IMR-90 (cell line): ENCODE measurements around the gene LDLRAD4. TPM values are rescaled to one million over a fixed set of nuclear protein-coding genes. Genes with fewer than 3 reads are reported as not detected.

Experiments
- ATAC-seq: fragments of 200-7000 bp; cut with Tn5 transposase; 2 replicates; pipeline ENCODE4 v1.9.1; 2020; ENCODE audit warnings: low read depth, mild to moderate bottlenecking, moderate library complexity
- BruUV-seq: library from RNA; stranded (reverse); fragments of 400-500 nt; replicated peaks from 2 replicates; lab custom pipeline; 2021; lab: Mats Ljungman, UMichigan
- CTCF ChIA-PET: fragments of 300-600 bp; formaldehyde crosslinking; extraction: SDS; loops from one replicate; lab custom pipeline; 2021; ENCODE audit warnings: antibody characterized with exemption; lab: Yijun Ruan, JAX
- POLR2A ChIA-PET: fragments of 300-600 bp; sonication (Branson Sonifier 250); formaldehyde crosslinking; loops from one replicate; lab custom pipeline; 2022; ENCODE audit warnings: antibody characterized with exemption; ENCODE audit not compliant: unreplicated experiment; lab: Charles Lee
- DNase-seq: peaks from one replicate; pipeline ENCODE4 v3.0.0; 2013
- H2AFZ ChIP-seq: replicated peaks from 2 replicates; pipeline ENCODE3; 2013; ENCODE audit warnings: low read length, mild to moderate bottlenecking; ENCODE audit not compliant: poor library complexity
- H2AK5ac ChIP-seq: 2 replicates; pipeline ENCODE4 v1.6.1; 2013; ENCODE audit warnings: low read depth, low read length, inconsistent platforms
- H2AK9ac ChIP-seq: replicated peaks from 2 replicates; pipeline ENCODE3; 2013; ENCODE audit warnings: mild to moderate bottlenecking, low read depth, low read length, moderate library complexity; ENCODE audit not compliant: poor library complexity
- H2BK120ac ChIP-seq: 2 replicates; pipeline ENCODE4 v1.6.1; 2013; ENCODE audit warnings: low read depth, low read length, inconsistent platforms
- H2BK15ac ChIP-seq: 3 replicates; pipeline ENCODE4 v1.6.1; 2013; ENCODE audit warnings: low read depth, low read length, inconsistent platforms
- H2BK20ac ChIP-seq: 2 replicates; pipeline ENCODE4 v1.6.1; 2013; ENCODE audit warnings: low read depth, mild to moderate bottlenecking, inconsistent platforms, low read length, moderate library complexity
- H2BK5ac ChIP-seq: 2 replicates; pipeline ENCODE4 v1.6.1; 2013; ENCODE audit warnings: mild to moderate bottlenecking, low read depth, low read length, inconsistent platforms; ENCODE audit not compliant: poor library complexity, severe bottlenecking
- H3K14ac ChIP-seq: replicated peaks from 2 replicates; pipeline ENCODE4 v1.6.1; 2013; ENCODE audit warnings: low read depth, low read length, inconsistent platforms
- H3K18ac ChIP-seq: 2 replicates; pipeline ENCODE4 v1.6.1; 2013; ENCODE audit warnings: low read depth, low read length, control low read depth
- H3K23ac ChIP-seq: 2 replicates; pipeline ENCODE4 v1.6.1; 2013; ENCODE audit warnings: low read depth, low read length, inconsistent platforms
- H3K27ac ChIP-seq: 2 replicates; pipeline ENCODE4 v1.5.1; 2013; ENCODE audit warnings: mild to moderate bottlenecking, control low read depth, low read length; ENCODE audit not compliant: insufficient read depth
- H3K27me3 ChIP-seq: 2 replicates; pipeline ENCODE4 v1.6.1; 2013; ENCODE audit warnings: low read length; ENCODE audit not compliant: control insufficient read depth, insufficient read depth
- H3K36me3 ChIP-seq: 2 replicates; pipeline ENCODE4 v1.6.1; 2013; ENCODE audit warnings: low read length, mixed read lengths; ENCODE audit not compliant: control insufficient read depth, insufficient read depth
- H3K4ac ChIP-seq: 2 replicates; pipeline ENCODE4 v1.6.1; 2013; ENCODE audit warnings: low read depth, low read length, inconsistent platforms
- H3K4me1 ChIP-seq: 2 replicates; pipeline ENCODE4 v1.6.1; 2013; ENCODE audit warnings: low read length, mixed read lengths; ENCODE audit not compliant: control insufficient read depth, insufficient read depth
- H3K4me2 ChIP-seq: 2 replicates; pipeline ENCODE4 v1.6.1; 2013; ENCODE audit warnings: low read depth, mild to moderate bottlenecking, control low read depth, low read length, moderate library complexity
- H3K4me3 ChIP-seq: 2 replicates; pipeline ENCODE4 v1.5.1; 2013; ENCODE audit warnings: low read depth, mild to moderate bottlenecking, control low read depth, low read length, moderate library complexity; ENCODE audit not compliant: insufficient read depth
- H3K56ac ChIP-seq: 2 replicates; pipeline ENCODE4 v1.6.1; 2013; ENCODE audit warnings: low read length, inconsistent platforms; ENCODE audit not compliant: insufficient read depth; ENCODE audit errors: extremely low read depth
- H3K79me1 ChIP-seq, 2 experiments: 2 replicates each; pipeline ENCODE4 v1.6.1; 2013; ENCODE audit warnings: low read length in 2 of 2, inconsistent platforms in 1 of 2, low read depth in 1 of 2
- H3K9ac ChIP-seq: 2 replicates; pipeline ENCODE4 v1.6.1; 2013; ENCODE audit warnings: low read depth, low read length, control low read depth
- H3K9me1 ChIP-seq: 2 replicates; pipeline ENCODE4 v1.6.1; 2013; ENCODE audit warnings: low read length, inconsistent platforms; ENCODE audit not compliant: insufficient read depth
- H3K9me3 ChIP-seq: 2 replicates; pipeline ENCODE4 v1.6.1; 2013; ENCODE audit warnings: low read length; ENCODE audit not compliant: control insufficient read depth, insufficient read depth
- H4K20me1 ChIP-seq: 2 replicates; pipeline ENCODE4 v1.6.1; 2013; ENCODE audit warnings: low read length, inconsistent platforms; ENCODE audit not compliant: insufficient read depth
- H4K5ac ChIP-seq: 2 replicates; pipeline ENCODE4 v1.6.1; 2013; ENCODE audit warnings: mild to moderate bottlenecking, low read depth, low read length, control low read depth
- H4K8ac ChIP-seq, 2 experiments: 2 replicates each; pipeline ENCODE4 v1.6.1; 2013; ENCODE audit warnings: low read depth in 2 of 2, low read length in 2 of 2, control low read depth in 1 of 2, inconsistent platforms in 1 of 2
- H4K91ac ChIP-seq: 2 replicates; pipeline ENCODE4 v1.6.1; 2013; ENCODE audit warnings: low read depth, low read length, inconsistent platforms; ENCODE audit not compliant: insufficient read depth
- RFX5 ChIP-seq: IDR thresholded peaks from 2 replicates; pipeline ENCODE4 v1.8.0; 2012; ENCODE audit warnings: low read depth, mild to moderate bottlenecking, low read length, moderate library complexity
- WGBS, 2 experiments: methylation state at CpG; one replicate each; pipeline versions ENCODE4 v1.1.5 to v1.1.7; 2013; ENCODE audit warnings: missing lambda C conversion rate in 2 of 2; ENCODE audit not compliant: insufficient read length in 1 of 2; ENCODE audit errors: extremely low coverage in 2 of 2; 5-methylcytosine and 5-hydroxymethylcytosine counted together
- dilution Hi-C: fragments of 300-500 bp; cut with HindIII; formaldehyde crosslinking; loops from one replicate; pipeline ENCODE4 v1.14.3; 2018; ENCODE audit warnings: low sequenced_read_pairs; ENCODE audit not compliant: unreplicated experiment
- in situ Hi-C: fragments of 300-500 bp; cut with MboI; formaldehyde crosslinking; loops from 3 replicates; pipeline ENCODE4 v1.14.3; 2019; ENCODE audit warnings: low sequenced_read_pairs, inconsistent platforms, mixed read lengths
- intact Hi-C: fragments of 100-400 bp; cut with micrococcal nuclease; formaldehyde crosslinking; loops from 2 replicates; pipeline ENCODE4 v1.10.0; 2022
- polyA plus RNA-seq, 3 experiments: library from polyadenylated mRNA; depleted of rRNA; stranded (reverse); fragments of >200 nt; gene quantifications; 2 replicates each; pipeline ENCODE4 v1.2.3, GENCODE V29; 2012; ENCODE audit warnings: low replicate concordance in 1 of 3
- total RNA-seq: library from RNA; depleted of rRNA; stranded (reverse); fragments of >200 nt; gene quantifications from 2 replicates; pipeline ENCODE4 v1.2.3, GENCODE V29; 2012

LDLRAD4 gene
- total and polyA plus RNA-seq, 2 of the 4 experiments (the other 2 are of a cell fraction), result not detected

DNA sequence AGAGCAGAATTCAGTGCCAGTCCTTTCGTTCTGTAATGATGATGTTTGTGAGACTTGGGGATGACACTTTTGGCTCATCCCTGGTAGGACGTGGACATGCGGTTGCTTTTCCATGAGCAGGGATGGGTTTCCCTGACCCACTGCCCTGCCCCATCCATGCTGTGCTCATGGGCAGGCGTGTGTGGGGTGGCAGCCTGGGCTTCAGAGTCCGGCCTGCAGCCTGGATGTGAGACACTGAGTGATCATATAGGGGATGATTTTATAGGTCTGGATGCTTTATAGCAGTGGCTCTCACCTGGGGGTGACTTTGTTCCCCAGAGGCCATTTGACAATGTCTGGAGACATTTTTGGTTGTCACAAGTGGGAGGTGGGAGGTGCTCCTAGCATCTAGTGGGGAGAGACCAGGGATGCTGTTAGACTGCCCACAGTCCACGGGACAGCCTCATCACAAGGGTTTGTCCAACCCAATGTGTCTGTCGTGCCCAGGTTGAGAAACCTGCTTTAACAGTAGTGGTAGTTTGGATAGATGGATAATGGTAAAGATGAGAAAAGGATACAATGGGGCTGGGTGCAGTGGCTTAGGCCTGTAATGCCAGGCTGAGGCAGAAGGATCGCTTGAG is 38.9 kb downstream of the LDLRAD4 start:
- Histone ChIP-seq H3K4ac (no peak overlapping the region), H2BK15ac (no peak overlapping the region), H2BK5ac (no peak overlapping the region), H3K14ac (no peak overlapping the region), H3K56ac (no peak overlapping the region), H3K79me1 (no peaks in the 10 kb centered on the region), H3K18ac (no peak overlapping the region), H4K8ac (no peak overlapping the region), H2AK9ac (no peak overlapping the region), H2BK120ac (no peak overlapping the region), H3K23ac (no peak overlapping the region), H3K27ac (no peak overlapping the region), H4K91ac (no peak overlapping the region), H2AK5ac (no peak overlapping the region), H4K20me1 (no peaks in the 10 kb centered on the region), H3K9ac (no peak overlapping the region), H3K9me1 (no peaks in the 10 kb centered on the region), H4K5ac (no peak overlapping the region), H2BK20ac (no peak overlapping the region), H3K36me3 (no peaks in the 10 kb centered on the region), H3K9me3 (no peaks in the 10 kb centered on the region), H3K4me2 (no peak overlapping the region), H3K27me3 (peaks cover 3% of the 10 kb centered on the region; the same call in 1 of the 2 replicates), H3K4me3 (no peak overlapping the region), H2AFZ (no peak overlapping the region), H3K4me1 (no peaks in the 10 kb centered on the region)
- intact Hi-C loops, result no loop called here
- ATAC-seq, result no peak
- POLR2A ChIA-PET, result no interaction called here
- no TSS peak for BruUV-seq
- dilution Hi-C loops, result no loop called here
- in situ Hi-C loops, result no loop called here
- DNase-seq, result no peak
- no peak for TF ChIP-seq RFX5
- whole genome bisulfite sequencing, 2 experiments, result no CpG with 5 or more reads among the region's 8 CpGs
- CTCF ChIA-PET, result no interaction called here
